ENCODE measurements around the gene GADL1. TPM values are rescaled to one million over a fixed set of nuclear protein-coding genes. Genes with fewer than 3 reads are reported as not detected.
A peak's percentile ranks its signal among the peaks of the same experiment; 100 is the strongest.

Gene GADL1
- polyA plus RNA-seq, 1 experiment = not detected

DNA sequence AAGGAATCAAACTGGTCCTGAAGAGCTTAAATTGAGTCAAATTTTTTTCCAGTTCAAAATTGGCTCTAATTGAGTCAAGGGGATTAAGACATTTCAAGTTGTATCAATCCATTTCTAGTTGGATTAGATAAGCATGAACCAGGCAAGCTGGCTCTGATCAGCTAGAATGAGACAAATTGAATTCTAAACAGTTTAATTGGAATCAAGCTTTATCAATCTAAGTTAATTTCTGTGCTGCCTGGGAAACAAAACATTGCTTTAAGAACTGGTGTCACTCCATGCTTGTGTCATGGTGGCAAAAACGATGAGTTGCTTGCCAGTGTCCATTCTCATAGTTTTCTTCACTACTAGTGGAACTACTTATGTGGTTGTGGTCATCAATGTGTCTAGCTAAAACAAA lies 171.2 kb downstream of the GADL1 start:
- CTCF ChIA-PET = interaction anchor here (0.9 kb wide), 1 partner anchor 9 kb away, joined by 3 read pairs; no protein-coding TSS in a partner anchor
- TF ChIP-seq, protein P1, sequence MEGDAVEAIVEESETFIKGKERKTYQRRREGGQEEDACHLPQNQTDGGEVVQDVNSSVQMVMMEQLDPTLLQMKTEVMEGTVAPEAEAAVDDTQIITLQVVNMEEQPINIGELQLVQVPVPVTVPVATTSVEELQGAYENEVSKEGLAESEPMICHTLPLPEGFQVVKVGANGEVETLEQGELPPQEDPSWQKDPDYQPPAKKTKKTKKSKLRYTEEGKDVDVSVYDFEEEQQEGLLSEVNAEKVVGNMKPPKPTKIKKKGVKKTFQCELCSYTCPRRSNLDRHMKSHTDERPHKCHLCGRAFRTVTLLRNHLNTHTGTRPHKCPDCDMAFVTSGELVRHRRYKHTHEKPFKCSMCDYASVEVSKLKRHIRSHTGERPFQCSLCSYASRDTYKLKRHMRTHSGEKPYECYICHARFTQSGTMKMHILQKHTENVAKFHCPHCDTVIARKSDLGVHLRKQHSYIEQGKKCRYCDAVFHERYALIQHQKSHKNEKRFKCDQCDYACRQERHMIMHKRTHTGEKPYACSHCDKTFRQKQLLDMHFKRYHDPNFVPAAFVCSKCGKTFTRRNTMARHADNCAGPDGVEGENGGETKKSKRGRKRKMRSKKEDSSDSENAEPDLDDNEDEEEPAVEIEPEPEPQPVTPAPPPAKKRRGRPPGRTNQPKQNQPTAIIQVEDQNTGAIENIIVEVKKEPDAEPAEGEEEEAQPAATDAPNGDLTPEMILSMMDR (IDR thresholded peaks at IDR 0.05; ENCODE audit: low read depth, low read length) = no peak
- DNase-seq (ENCODE audit: low read depth, low spot score) = no peak
- POLR2A ChIA-PET = no interaction called here
- Histone ChIP-seq H3K4me3 (ENCODE audit: low read depth, low read length) (no peak overlapping the region), H3K27ac (ENCODE audit: low read depth, low read length) (no peak overlapping the region), H3K9me3 (ENCODE audit: control insufficient read depth, insufficient read depth, low read length) (no peaks in the 10 kb centered on the region), H3K27me3 (ENCODE audit: control insufficient read depth, insufficient read depth, low read length) (no peaks in the 10 kb centered on the region)

DNA sequence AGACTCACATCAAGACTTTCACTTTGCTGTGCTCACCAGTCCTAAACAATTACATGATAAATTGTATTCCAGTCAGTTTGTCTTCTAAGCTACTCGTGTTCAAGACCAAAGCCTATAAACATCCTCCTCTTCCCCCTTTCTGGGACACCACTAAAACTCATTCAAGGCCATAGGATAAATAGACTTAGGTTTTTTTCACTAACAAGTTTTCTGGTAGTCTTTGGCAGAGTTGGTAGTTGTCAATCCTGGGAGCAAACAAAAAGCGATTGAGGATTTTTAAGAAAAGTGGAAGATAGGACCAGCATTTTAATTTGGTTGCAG lies 173.2 kb downstream of the GADL1 start:
- Histone ChIP-seq H3K27me3 (ENCODE audit: control insufficient read depth, insufficient read depth, low read length) (no peaks in the 10 kb centered on the region), H3K4me3 (ENCODE audit: low read depth, low read length) (no peak overlapping the region), H3K9me3 (ENCODE audit: control insufficient read depth, insufficient read depth, low read length) (no peaks in the 10 kb centered on the region), H3K27ac (ENCODE audit: low read depth, low read length) (no peak overlapping the region)
- ChIA-PET CTCF (interaction anchor here (0.9 to 3.7 kb wide), 4 partner anchors 27 to 680 kb away, joined by 3 to 18 read pairs (median 5); no protein-coding TSS in a partner anchor), POLR2A (interaction anchor here (0.5 to 1.3 kb wide), 5 partner anchors 63 to 631 kb away, joined by 3 to 6 read pairs (median 3); partner anchors contain the start of gene TGFBR2)
- DNase-seq (ENCODE audit: low read depth, low spot score) = no peak
- TF ChIP-seq, protein P1 (IDR thresholded peaks at IDR 0.05; ENCODE audit: low read depth, low read length) = no peak

DNA sequence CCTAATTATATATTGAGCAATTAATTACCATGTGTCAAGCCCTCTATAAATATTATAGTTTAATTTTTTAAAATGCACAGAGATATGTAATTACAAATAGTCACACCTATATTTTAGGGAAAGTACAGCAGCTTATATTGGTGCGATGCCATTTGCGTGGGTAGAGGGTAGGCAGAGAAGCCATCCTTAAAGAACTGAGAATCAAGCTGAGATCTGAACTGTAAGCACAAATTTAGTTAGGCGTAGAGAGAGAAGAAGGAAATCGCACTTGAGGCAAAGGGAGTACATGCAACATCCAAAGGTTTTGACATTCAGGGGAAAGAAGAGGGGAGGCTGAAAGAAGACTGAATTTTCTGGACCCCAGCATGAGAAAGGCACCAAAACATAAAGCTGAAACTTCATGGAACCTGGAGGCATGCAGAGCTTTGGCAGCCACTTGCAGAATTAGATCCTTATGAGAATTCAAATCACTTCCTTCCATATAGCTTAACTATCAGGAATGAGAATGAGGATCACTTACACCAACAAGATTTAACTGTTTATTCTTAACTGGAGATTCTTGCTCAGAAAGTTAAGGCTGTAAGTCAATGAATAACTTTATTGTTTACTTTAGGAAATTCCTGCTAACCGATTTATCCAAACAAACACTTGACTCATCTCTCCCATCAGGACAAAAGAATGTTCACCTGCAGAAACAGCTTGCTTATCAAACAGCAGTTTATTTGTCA lies 173.7 kb downstream of the GADL1 start:
- DNase-seq (ENCODE audit: low read depth, low spot score) = peak; percentile 89
- POLR2A ChIA-PET = interaction anchor here (0.5 to 1.3 kb wide), 5 partner anchors 11 to 631 kb away, joined by 3 to 6 read pairs (median 4); partner anchors contain the start of gene TGFBR2
- H3K9me3 ChIP-seq (ENCODE audit: control insufficient read depth, insufficient read depth, low read length) = no peaks in the 10 kb centered on the region
- no peaks in the 10 kb centered on the region for H3K27me3 ChIP-seq (ENCODE audit: control insufficient read depth, insufficient read depth, low read length)
- H3K27ac ChIP-seq (ENCODE audit: low read depth, low read length) = peak overlapping the region; percentile 40
- TF ChIP-seq, protein P1 (IDR thresholded peaks at IDR 0.05; ENCODE audit: low read depth, low read length) = no peak
- H3K4me3 ChIP-seq (ENCODE audit: low read depth, low read length) = no peak overlapping the region
- CTCF ChIA-PET = interaction anchor here (0.9 to 3.7 kb wide), 4 partner anchors 27 to 680 kb away, joined by 3 to 18 read pairs (median 5); no protein-coding TSS in a partner anchor

DNA sequence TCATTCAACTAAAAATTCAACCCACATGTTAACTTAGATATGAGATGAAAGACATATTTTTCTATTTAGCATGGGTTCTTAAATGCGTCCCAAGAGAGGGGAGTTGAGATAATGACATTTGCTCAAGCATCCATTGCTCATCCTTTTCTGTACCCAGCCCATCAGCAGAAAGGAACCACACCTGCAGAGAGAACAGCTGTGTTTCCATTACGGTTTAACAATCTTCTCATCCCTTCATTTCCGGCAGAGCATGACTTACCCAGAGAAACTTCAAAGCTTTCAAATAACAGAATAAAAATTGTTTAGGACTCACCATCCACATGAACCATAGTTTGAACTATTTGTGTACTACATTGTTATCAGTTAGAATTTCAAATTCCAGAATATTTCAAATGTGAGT lies 174.9 kb downstream of the GADL1 start:
- TF ChIP-seq, protein P1 (IDR thresholded peaks at IDR 0.05; ENCODE audit: low read depth, low read length) = no peak
- ChIA-PET POLR2A (no interaction called here), CTCF (interaction anchor here (3.7 kb wide), 1 partner anchor 26 kb away, joined by 18 read pairs; no protein-coding TSS in a partner anchor)
- Histone ChIP-seq H3K4me3 (ENCODE audit: low read depth, low read length) (no peak overlapping the region), H3K27me3 (ENCODE audit: control insufficient read depth, insufficient read depth, low read length) (no peaks in the 10 kb centered on the region), H3K9me3 (ENCODE audit: control insufficient read depth, insufficient read depth, low read length) (peaks cover under 1% of the 10 kb centered on the region; the same call in 1 of the 2 replicates), H3K27ac (ENCODE audit: low read depth, low read length) (no peak overlapping the region)
- no peak for DNase-seq (ENCODE audit: low read depth, low spot score)

DNA sequence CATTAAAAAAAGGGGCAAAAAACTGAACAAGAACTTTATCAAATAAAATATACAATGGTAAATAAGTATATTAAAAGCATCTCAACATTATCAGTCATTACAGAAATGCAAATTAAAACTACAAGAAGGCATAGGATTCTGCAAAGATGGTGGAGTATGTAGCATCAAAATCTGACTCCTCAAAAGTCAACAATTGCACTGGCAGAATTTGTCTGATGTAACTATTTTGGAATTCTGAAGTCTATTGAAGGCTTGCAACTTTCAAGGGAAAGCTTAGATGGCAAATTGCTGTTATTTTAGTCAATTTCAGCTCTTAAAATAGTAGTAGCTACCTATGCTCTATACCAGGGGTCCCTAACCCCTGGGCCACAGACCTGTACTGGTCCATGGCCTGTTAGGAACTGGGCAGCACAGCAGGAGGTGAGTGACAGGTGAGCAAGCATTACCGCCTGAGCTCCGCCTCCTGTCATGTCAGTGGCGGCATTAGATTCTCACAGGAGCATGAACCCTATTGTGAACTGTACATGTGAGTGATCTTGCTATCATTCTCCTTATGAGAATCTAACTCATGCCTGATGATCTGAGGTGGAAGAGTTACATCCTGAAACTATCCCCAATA lies 180.5 kb downstream of the GADL1 start:
- Histone ChIP-seq H3K27ac (ENCODE audit: low read depth, low read length) (no peak overlapping the region), H3K9me3 (ENCODE audit: control insufficient read depth, insufficient read depth, low read length) (peaks cover 5% of the 10 kb centered on the region; the same call in 1 of the 2 replicates), H3K27me3 (ENCODE audit: control insufficient read depth, insufficient read depth, low read length) (no peaks in the 10 kb centered on the region), H3K4me3 (ENCODE audit: low read depth, low read length) (no peak overlapping the region)
- TF ChIP-seq, protein P1 (IDR thresholded peaks at IDR 0.05; ENCODE audit: low read depth, low read length) = no peak
- POLR2A ChIA-PET = no interaction called here
- CTCF ChIA-PET = interaction anchor here (1.0 to 2.1 kb wide), 2 partner anchors 21 to 515 kb away, joined by 3 to 9 read pairs; no protein-coding TSS in a partner anchor
- peak; percentile 11 for DNase-seq (ENCODE audit: low read depth, low spot score)
